Measurements from ENCODE around the gene LMAN2L. TPM values are rescaled to one million over a fixed set of nuclear protein-coding genes. Genes with fewer than 3 reads are reported as not detected.
"Not testable (repeated sequence)": the region's sequence is repeated elsewhere in the genome, so short reads cannot be mapped to it uniquely, and the experiment has no call there.

Gene LMAN2L
- total RNA-seq, 2 experiments from 2014 or later = 5.7 to 6.1 TPM

- CTCF ChIA-PET = no interaction called here
- no peak for DNase-seq
- H3K27me3 Mint-ChIP-seq = no peaks in the 10 kb centered on the region
- H3K27ac Mint-ChIP-seq = no peak overlapping the region
- H3K9me3 Mint-ChIP-seq = no peaks in the 10 kb centered on the region
- intact Hi-C loops (cut with micrococcal nuclease) = no loop called here
- H3K4me3 Mint-ChIP-seq = no peak overlapping the region
- H3K36me3 Mint-ChIP-seq = no peaks in the 10 kb centered on the region
- H3K4me1 Mint-ChIP-seq (ENCODE audit: low read depth) = no peaks in the 10 kb centered on the region
- POLR2A ChIA-PET = no interaction called here
Observed at GRCh38 chr2:96669539-96670215, 70.2 kb downstream of the LMAN2L start.

- DNase-seq = no peak
- no peak overlapping the region for H3K27ac Mint-ChIP-seq
- H3K27me3 Mint-ChIP-seq = no peaks in the 10 kb centered on the region
- H3K4me1 Mint-ChIP-seq (ENCODE audit: low read depth) = no peaks in the 10 kb centered on the region
- H3K4me3 Mint-ChIP-seq = no peak overlapping the region
- no peaks in the 10 kb centered on the region for H3K9me3 Mint-ChIP-seq
- intact Hi-C loops (cut with micrococcal nuclease) = no loop called here
- H3K36me3 Mint-ChIP-seq = no peaks in the 10 kb centered on the region
- ChIA-PET POLR2A (no interaction called here), CTCF (no interaction called here)
Observed at GRCh38 chr2:96668771-96669170, 71.1 kb downstream of the LMAN2L start.

- DNase-seq; H3K9me3 Mint-ChIP-seq; H3K4me1 Mint-ChIP-seq (ENCODE audit: low read depth); CTCF ChIA-PET; H3K36me3 Mint-ChIP-seq; H3K27me3 Mint-ChIP-seq; H3K4me3 Mint-ChIP-seq; intact Hi-C loops (cut with micrococcal nuclease); H3K27ac Mint-ChIP-seq: not testable (repeated sequence)
- POLR2A ChIA-PET = interaction anchor here (0.6 kb wide), 1 partner anchor 174 kb away, joined by 3 read pairs; no protein-coding TSS in a partner anchor
Observed at GRCh38 chr2:96665717-96666116, 74.1 kb downstream of the LMAN2L start.

- Mint-ChIP-seq H3K4me3 (no peak overlapping the region), H3K27me3 (no peaks in the 10 kb centered on the region), H3K9me3 (no peaks in the 10 kb centered on the region), H3K36me3 (no peaks in the 10 kb centered on the region), H3K27ac (no peak overlapping the region), H3K4me1 (ENCODE audit: low read depth) (no peaks in the 10 kb centered on the region)
- ChIA-PET POLR2A (no interaction called here), CTCF (no interaction called here)
- intact Hi-C loops (cut with micrococcal nuclease) = no loop called here
- no peak for DNase-seq
Observed at GRCh38 chr2:96665083-96665569, 74.7 kb downstream of the LMAN2L start.

- H3K36me3 Mint-ChIP-seq = no peaks in the 10 kb centered on the region
- no peak overlapping the region for H3K27ac Mint-ChIP-seq
- no peaks in the 10 kb centered on the region for H3K27me3 Mint-ChIP-seq
- no peaks in the 10 kb centered on the region for H3K4me1 Mint-ChIP-seq (ENCODE audit: low read depth)
- DNase-seq = no peak
- no peak overlapping the region for H3K4me3 Mint-ChIP-seq
- CTCF ChIA-PET = no interaction called here
- POLR2A ChIA-PET = no interaction called here
- intact Hi-C loops (cut with micrococcal nuclease) = no loop called here
- no peaks in the 10 kb centered on the region for H3K9me3 Mint-ChIP-seq
Observed at GRCh38 chr2:96664366-96664925, 75.4 kb downstream of the LMAN2L start.

- Mint-ChIP-seq H3K4me1 (ENCODE audit: low read depth) (no peaks in the 10 kb centered on the region), H3K4me3 (no peak overlapping the region), H3K9me3 (no peaks in the 10 kb centered on the region), H3K27ac (no peak overlapping the region), H3K27me3 (no peaks in the 10 kb centered on the region), H3K36me3 (no peaks in the 10 kb centered on the region)
- DNase-seq = no peak
- ChIA-PET CTCF (no interaction called here), POLR2A (no interaction called here)
- intact Hi-C loops (cut with micrococcal nuclease) = no loop called here
Observed at GRCh38 chr2:96663829-96664228, 76.0 kb downstream of the LMAN2L start.

- Mint-ChIP-seq H3K36me3 (no peaks in the 10 kb centered on the region), H3K4me1 (ENCODE audit: low read depth) (no peaks in the 10 kb centered on the region), H3K27me3 (no peaks in the 10 kb centered on the region), H3K4me3 (no peak overlapping the region), H3K27ac (no peak overlapping the region), H3K9me3 (no peaks in the 10 kb centered on the region)
- POLR2A ChIA-PET = no interaction called here
- CTCF ChIA-PET = no interaction called here
- intact Hi-C loops (cut with micrococcal nuclease) = no loop called here
- no peak for DNase-seq
Observed at GRCh38 chr2:96663177-96663576, 76.7 kb downstream of the LMAN2L start.

- H3K4me1 Mint-ChIP-seq (ENCODE audit: low read depth) = no peaks in the 10 kb centered on the region
- no peaks in the 10 kb centered on the region for H3K36me3 Mint-ChIP-seq
- intact Hi-C loops (cut with micrococcal nuclease) = no loop called here
- POLR2A ChIA-PET = no interaction called here
- H3K9me3 Mint-ChIP-seq = no peaks in the 10 kb centered on the region
- no peaks in the 10 kb centered on the region for H3K27me3 Mint-ChIP-seq
- no peak overlapping the region for H3K4me3 Mint-ChIP-seq
- CTCF ChIA-PET = no interaction called here
- DNase-seq = no peak
- H3K27ac Mint-ChIP-seq = no peak overlapping the region
Observed at GRCh38 chr2:96662360-96662759, 77.5 kb downstream of the LMAN2L start.

GRCh38 chr2:96661324-96661723, 78.5 kb downstream of the LMAN2L start:
- no peak overlapping the region for H3K4me3 Mint-ChIP-seq
- H3K36me3 Mint-ChIP-seq = no peaks in the 10 kb centered on the region

GRCh38 chr2:96656540-96656939, 83.3 kb downstream of the LMAN2L start:
- intact Hi-C loops (cut with micrococcal nuclease) = no loop called here
- H3K4me3 Mint-ChIP-seq = no peak overlapping the region

More at GRCh38 chr2:96661324-96661723, 78.5 kb downstream of the LMAN2L start:
- H3K9me3 Mint-ChIP-seq = no peaks in the 10 kb centered on the region
- ChIA-PET CTCF (no interaction called here), POLR2A (no interaction called here)
- no peak for DNase-seq
- H3K27me3 Mint-ChIP-seq = no peaks in the 10 kb centered on the region
- intact Hi-C loops (cut with micrococcal nuclease) = no loop called here
- no peaks in the 10 kb centered on the region for H3K4me1 Mint-ChIP-seq (ENCODE audit: low read depth)
- H3K27ac Mint-ChIP-seq = no peak overlapping the region

More at GRCh38 chr2:96656540-96656939, 83.3 kb downstream of the LMAN2L start:
- Mint-ChIP-seq H3K9me3 (no peaks in the 10 kb centered on the region), H3K36me3 (no peaks in the 10 kb centered on the region), H3K4me1 (ENCODE audit: low read depth) (no peaks in the 10 kb centered on the region), H3K27ac (no peak overlapping the region), H3K27me3 (no peaks in the 10 kb centered on the region)
- CTCF ChIA-PET = no interaction called here
- POLR2A ChIA-PET = no interaction called here
- DNase-seq = no peak

Other genes starting within 250 kb of the LMAN2L start
- 1 to 10 TPM in 1 of 2 experiments, under 1 TPM in 1; 0.87 to 1.1 TPM for gene NEURL3, start 234.7 kb downstream of the LMAN2L start, total RNA-seq
- gene ARID5A, start 203.3 kb downstream of the LMAN2L start, total RNA-seq = 100 to 1,000 TPM; 260 to 266 TPM
- gene KANSL3, start 101.8 kb downstream of the LMAN2L start, total RNA-seq = 10 to 100 TPM; 33.7 to 39.4 TPM
- gene FER1L5, start 97.3 kb downstream of the LMAN2L start, total RNA-seq = not detected
- gene CNNM4, start 20.8 kb upstream of the LMAN2L start, total RNA-seq = 1 to 10 TPM; 7.5 to 8.2 TPM
- 10 to 100 TPM; 16.3 to 22.2 TPM for gene CNNM3, start 76.2 kb upstream of the LMAN2L start, total RNA-seq
- 1 to 10 TPM; 5.8 to 7.6 TPM for gene ANKRD23, start 104.0 kb upstream of the LMAN2L start, total RNA-seq
- 10 to 100 TPM; 29.0 to 35.1 TPM for gene ANKRD39, start 118.0 kb upstream of the LMAN2L start, total RNA-seq
- 10 to 100 TPM; 13.9 to 18.8 TPM for gene SEMA4C, start 130.0 kb upstream of the LMAN2L start, total RNA-seq
- gene FAM178B, start 246.5 kb upstream of the LMAN2L start, total RNA-seq = under 1 TPM in 1 of 2 experiments, not detected in 1; 0.12 TPM